IPS-20b (cell line): ENCODE results near the gene PRKCE.
A peak's percentile ranks its signal among the peaks of the same experiment; 100 is the strongest.

Experiments
- H3K27ac ChIP-seq: one replicate; pipeline ENCODE4 v1.5.1; 2013; ENCODE audit warnings: low read length
- H3K27me3 ChIP-seq: 2 replicates; pipeline ENCODE4 v1.6.1; 2013; ENCODE audit warnings: mild to moderate bottlenecking, low read length, inconsistent platforms; ENCODE audit not compliant: insufficient read depth
- H3K36me3 ChIP-seq: 2 replicates; pipeline ENCODE4 v1.6.1; 2013; ENCODE audit warnings: low read depth, mild to moderate bottlenecking, inconsistent platforms, low read length, moderate library complexity; ENCODE audit not compliant: insufficient read depth
- H3K4me1 ChIP-seq: 2 replicates; pipeline ENCODE4 v1.6.1; 2013; ENCODE audit warnings: mild to moderate bottlenecking, control low read depth, inconsistent platforms, low read length, moderate library complexity; ENCODE audit not compliant: insufficient read depth
- H3K4me3 ChIP-seq: 2 replicates; pipeline ENCODE4 v1.5.1; 2013; ENCODE audit warnings: mild to moderate bottlenecking, low read length, inconsistent platforms
- H3K9ac ChIP-seq: 2 replicates; pipeline ENCODE4 v1.6.1; 2013; ENCODE audit warnings: low read depth, mild to moderate bottlenecking, inconsistent platforms, low read length, moderate library complexity
- H3K9me3 ChIP-seq: 2 replicates; pipeline ENCODE4 v1.6.1; 2013; ENCODE audit warnings: mild to moderate bottlenecking, low read depth, low read length, inconsistent platforms; ENCODE audit not compliant: insufficient read depth

Gene PRKCE

DNA sequence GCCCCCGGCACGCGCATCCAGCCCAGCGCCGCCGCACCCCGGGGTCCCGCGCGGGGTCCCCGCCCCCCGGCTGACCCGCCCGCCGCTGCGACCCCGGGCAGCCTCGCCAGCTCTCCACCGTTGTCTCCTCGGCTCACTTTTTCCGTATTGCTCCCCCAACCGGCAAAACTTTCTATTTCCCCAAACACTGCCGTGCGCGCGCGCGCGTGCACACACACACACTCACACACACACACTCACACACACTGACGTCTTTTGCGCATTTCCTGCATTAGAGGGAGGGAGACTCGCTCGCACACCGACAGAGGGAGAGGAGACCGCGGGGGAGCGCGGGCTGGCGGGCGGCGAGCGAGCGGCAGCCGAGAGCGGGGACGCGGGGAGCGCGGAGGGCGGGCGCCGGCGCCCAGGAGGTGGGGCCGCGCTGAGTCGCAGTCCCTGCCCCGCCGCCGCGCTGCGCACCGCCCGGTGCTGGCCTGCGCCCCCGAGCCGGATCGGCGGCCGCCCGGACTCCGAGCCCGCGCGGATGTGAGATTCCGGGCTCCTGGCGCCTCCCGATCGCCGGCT, 542 bp upstream of the PRKCE start:
- Histone ChIP-seq H3K27me3 (peaks cover 93% of the 10 kb centered on the region), H3K36me3 (no peaks in the 10 kb centered on the region), H3K27ac (no peak overlapping the region), H3K4me3 (peak overlapping the region; percentile 90), H3K4me1 (peaks cover 5% of the 10 kb centered on the region; the same call in 1 of the 2 replicates), H3K9ac (no peak overlapping the region; the same call in 1 of the 2 replicates), H3K9me3 (no peaks in the 10 kb centered on the region)

GRCh38 chr2:45652090-45653031, 886 bp downstream of the PRKCE start:
- Histone ChIP-seq H3K4me1 (peaks cover 5% of the 10 kb centered on the region; the same call in 1 of the 2 replicates), H3K4me3 (peak overlapping the region; percentile 90), H3K36me3 (no peaks in the 10 kb centered on the region), H3K27me3 (peaks cover 81% of the 10 kb centered on the region), H3K9ac (no peak overlapping the region; the same call in 1 of the 2 replicates), H3K9me3 (no peaks in the 10 kb centered on the region), H3K27ac (no peak overlapping the region)

DNA sequence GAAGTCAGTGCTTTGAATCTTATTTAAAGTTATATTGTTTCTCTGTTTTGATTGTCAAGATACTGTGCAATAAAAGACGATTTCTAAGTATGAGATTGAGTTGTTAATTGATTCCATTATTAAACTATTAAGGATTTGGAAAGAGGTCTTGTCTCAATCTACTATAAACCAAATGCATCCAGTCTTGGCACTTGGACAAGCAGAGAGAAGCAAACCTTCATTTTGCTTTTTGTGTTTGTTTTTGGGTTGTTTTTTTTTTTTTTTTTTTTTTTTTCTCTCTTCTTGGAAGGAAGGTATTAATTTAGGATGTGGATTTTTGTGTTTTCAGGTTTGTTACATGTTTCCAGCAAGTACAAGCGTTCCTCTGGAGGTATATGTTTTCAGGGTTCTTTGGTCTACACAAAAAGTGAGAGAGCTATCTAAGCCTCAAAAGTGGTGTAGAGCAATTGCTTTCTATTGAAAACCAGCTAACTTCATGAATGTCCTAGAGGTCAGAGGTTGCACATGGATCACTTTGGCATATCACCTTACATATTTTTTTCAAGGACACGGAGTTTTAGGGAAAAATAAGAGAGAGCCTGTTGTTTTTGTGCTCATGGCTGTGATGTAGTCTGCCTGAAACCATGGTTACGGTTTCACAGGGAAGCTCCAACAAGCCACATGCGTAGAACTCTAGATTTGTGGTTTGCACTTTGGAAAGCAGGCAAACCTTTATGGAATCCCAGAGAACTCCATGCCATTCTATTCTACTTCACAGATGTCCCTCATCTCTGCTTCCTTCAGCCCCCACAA, 1.8 kb downstream of the PRKCE start:
- H3K9ac ChIP-seq = no peak overlapping the region
- no peaks in the 10 kb centered on the region for H3K36me3 ChIP-seq
- H3K4me3 ChIP-seq = no peak overlapping the region; the same call in 1 of the 2 replicates
- H3K27me3 ChIP-seq = peaks cover 71% of the 10 kb centered on the region
- H3K9me3 ChIP-seq = no peaks in the 10 kb centered on the region
- H3K27ac ChIP-seq = no peak overlapping the region
- H3K4me1 ChIP-seq = peaks cover 5% of the 10 kb centered on the region; the same call in 1 of the 2 replicates

DNA sequence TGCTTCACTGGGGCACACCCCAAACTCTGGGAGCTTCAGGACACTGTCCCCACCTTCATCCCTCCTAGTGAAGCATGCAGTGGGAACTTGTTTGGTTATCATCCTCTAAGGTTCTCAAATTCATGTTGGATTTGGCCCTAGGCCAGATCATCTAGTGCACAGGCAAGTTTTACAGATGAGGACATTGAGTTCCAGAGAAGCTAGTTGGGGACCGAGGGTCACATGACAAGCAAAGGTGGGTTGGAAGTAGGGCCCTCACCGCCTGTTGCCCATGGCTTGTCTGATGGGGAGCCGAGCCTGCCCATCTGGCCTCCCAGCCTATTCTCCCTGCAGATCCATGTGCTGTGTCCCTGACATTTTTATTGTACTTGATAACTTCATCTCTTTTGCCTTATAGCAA, 2.8 kb downstream of the PRKCE start:
- Histone ChIP-seq H3K27me3 (peaks cover 62% of the 10 kb centered on the region), H3K9me3 (no peaks in the 10 kb centered on the region), H3K4me3 (no peak overlapping the region), H3K4me1 (peaks cover 5% of the 10 kb centered on the region; the same call in 1 of the 2 replicates), H3K27ac (no peak overlapping the region), H3K9ac (no peak overlapping the region), H3K36me3 (no peaks in the 10 kb centered on the region)

DNA sequence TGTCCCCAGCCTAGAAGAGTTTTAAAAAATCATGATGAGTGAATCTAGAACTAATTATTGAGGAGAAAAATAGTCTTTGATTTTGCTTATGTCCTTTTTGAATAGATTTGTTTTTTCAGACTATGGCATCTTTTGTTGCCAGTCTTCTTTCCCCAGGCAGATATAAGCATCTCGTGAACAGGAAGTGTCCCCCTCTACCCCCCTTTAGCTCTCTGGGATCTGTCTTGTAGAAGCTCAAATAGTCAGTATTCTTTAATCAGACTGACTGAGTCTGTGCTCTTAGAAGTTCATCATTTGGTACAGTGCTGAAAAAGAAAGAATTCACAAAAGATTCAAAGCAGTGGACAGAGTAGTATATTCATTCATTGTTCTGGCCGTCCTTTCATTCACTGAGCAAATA, 10.4 kb downstream of the PRKCE start:
- H3K4me1 ChIP-seq = peaks cover 3% of the 10 kb centered on the region; the same call in 1 of the 2 replicates
- no peaks in the 10 kb centered on the region for H3K36me3 ChIP-seq
- H3K27ac ChIP-seq = no peak overlapping the region
- H3K27me3 ChIP-seq = no peaks in the 10 kb centered on the region
- H3K4me3 ChIP-seq = no peak overlapping the region
- no peaks in the 10 kb centered on the region for H3K9me3 ChIP-seq
- H3K9ac ChIP-seq = no peak overlapping the region

DNA sequence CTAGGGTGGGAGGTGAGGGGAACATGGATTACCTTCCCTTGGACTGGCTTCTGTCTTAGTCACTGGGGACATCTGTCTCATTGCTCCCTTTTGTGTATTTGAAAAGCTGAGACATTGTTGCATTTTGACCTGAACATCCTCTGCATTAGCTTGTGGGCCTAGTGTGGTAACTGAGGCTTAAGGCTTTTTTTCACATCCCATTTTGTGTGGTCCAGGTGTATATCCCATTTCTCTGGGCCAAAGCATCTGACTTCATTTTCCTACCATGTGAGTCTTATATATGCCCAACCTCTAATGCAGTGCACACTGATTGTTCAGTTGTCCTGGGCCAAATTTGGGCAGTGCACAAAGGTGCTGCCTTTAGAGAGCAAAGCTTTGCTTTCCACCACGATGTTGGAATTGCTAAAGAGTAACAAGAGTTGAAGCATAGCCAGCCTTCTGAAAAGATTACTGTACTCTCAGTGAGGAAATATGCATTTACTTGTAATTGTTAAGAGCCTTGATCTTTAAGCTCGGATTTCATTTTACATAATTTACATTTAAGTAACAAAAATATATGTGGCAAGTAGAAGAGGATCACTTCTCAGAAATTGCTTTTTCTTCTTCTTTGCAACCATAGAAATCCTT, 13.3 kb downstream of the PRKCE start:
- Histone ChIP-seq H3K4me1 (peaks cover 3% of the 10 kb centered on the region; the same call in 1 of the 2 replicates), H3K9me3 (no peaks in the 10 kb centered on the region), H3K9ac (no peak overlapping the region), H3K27ac (no peak overlapping the region), H3K4me3 (no peak overlapping the region), H3K27me3 (no peaks in the 10 kb centered on the region), H3K36me3 (no peaks in the 10 kb centered on the region)

- H3K9ac ChIP-seq = no peak overlapping the region
- peaks cover 3% of the 10 kb centered on the region; the same call in 1 of the 2 replicates for H3K4me1 ChIP-seq
- H3K27ac ChIP-seq = no peak overlapping the region
- H3K27me3 ChIP-seq = no peaks in the 10 kb centered on the region
- H3K9me3 ChIP-seq = no peaks in the 10 kb centered on the region
- no peak overlapping the region for H3K4me3 ChIP-seq
- H3K36me3 ChIP-seq = no peaks in the 10 kb centered on the region
Measured at GRCh38 chr2:45668509-45668908, 17.0 kb downstream of the PRKCE start.

DNA sequence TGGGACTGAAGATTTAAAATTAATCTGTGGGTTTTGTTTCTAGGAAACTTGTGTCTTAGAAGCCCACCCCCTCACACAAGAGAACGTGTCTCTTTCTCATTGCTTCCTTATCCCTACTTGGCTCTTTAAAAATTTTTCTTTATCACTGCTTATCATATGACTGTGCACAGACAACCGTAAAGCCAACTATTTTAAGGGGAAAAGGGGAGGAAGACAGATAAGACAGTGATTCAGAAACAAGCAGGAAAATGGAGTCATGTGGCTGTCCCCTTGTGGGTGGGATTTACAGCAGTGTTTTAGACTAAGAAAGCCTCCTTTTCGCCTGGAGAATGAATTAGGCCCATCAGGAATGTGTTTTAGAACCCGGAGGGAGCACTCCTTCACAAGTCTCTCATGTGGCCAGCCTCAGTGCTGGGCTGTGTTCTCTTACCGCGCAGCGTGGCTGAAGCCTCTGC, 17.6 kb downstream of the PRKCE start:
- peaks cover 3% of the 10 kb centered on the region; the same call in 1 of the 2 replicates for H3K4me1 ChIP-seq
- no peaks in the 10 kb centered on the region for H3K36me3 ChIP-seq
- no peak overlapping the region; the same call in 1 of the 2 replicates for H3K9ac ChIP-seq
- H3K4me3 ChIP-seq = no peak overlapping the region
- no peak overlapping the region for H3K27ac ChIP-seq
- H3K27me3 ChIP-seq = no peaks in the 10 kb centered on the region
- H3K9me3 ChIP-seq = no peaks in the 10 kb centered on the region

DNA sequence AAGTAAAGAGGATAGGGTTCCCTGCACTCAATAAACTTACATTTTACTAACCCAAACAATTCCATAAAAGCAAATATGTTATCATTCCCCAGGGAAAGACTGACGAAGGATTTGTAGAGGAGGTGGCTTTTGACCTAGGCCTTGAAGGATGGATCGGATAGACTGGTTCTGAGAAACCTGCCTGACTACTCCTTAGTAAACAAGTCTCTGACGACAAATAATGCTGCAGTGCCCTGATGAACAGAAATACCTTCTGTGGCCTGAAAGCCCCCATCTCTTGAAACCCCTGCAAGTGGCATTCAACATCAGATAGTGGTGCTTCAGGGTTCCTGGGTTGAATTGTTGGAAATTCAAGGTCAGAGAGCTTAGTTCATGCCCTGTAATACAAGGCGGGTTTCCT, 19.2 kb downstream of the PRKCE start:
- H3K4me3 ChIP-seq = no peak overlapping the region
- H3K4me1 ChIP-seq = no peaks in the 10 kb centered on the region

DNA sequence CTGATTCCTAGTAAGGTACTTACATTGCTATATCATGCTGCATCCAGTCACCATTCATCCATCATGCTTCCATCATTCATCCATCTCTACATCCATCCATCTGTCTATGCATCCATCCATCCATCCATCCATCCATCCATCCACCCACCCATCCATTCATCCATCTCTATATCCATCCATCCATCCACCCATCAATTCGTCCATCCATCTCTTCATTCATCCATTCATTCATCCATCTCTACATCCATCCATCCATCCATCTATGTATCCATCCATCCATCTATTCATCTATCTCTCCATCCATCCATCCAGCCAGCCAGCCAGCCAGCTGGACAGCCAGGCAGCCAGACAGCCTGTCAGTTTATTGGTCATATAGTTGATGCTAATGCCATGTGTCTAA, 20.7 kb downstream of the PRKCE start:
- Histone ChIP-seq H3K4me3 (no peak overlapping the region), H3K27ac (no peak overlapping the region), H3K9me3 (no peaks in the 10 kb centered on the region), H3K36me3 (no peaks in the 10 kb centered on the region), H3K9ac (no peak overlapping the region), H3K4me1 (no peaks in the 10 kb centered on the region), H3K27me3 (no peaks in the 10 kb centered on the region)

More for the DNA sequence above, 19.2 kb downstream of the PRKCE start:
- Histone ChIP-seq H3K9me3 (no peaks in the 10 kb centered on the region), H3K27ac (no peak overlapping the region), H3K9ac (no peak overlapping the region), H3K36me3 (no peaks in the 10 kb centered on the region), H3K27me3 (no peaks in the 10 kb centered on the region)
